Astrocyte (in vitro differentiated cells and primary cell): ENCODE data around the gene DCUN1D1. TPM values are rescaled to one million over a fixed set of nuclear protein-coding genes. Genes with fewer than 3 reads are reported as not detected.

Experiments
- DNase-seq: peaks from one replicate; pipeline ENCODE4 v3.0.0-alpha.2; 2010; ENCODE audit warnings: low read depth
- FAIRE-seq: peaks from 2 replicates; lab custom pipeline; 2011; peaks lifted over from hg19 to GRCh38; lab: Jason Lieb, UNC
- H2AFZ ChIP-seq: 2 replicates; pipeline ENCODE4 v1.6.0; 2012; ENCODE audit warnings: low read depth, low read length, inconsistent platforms
- H3K27ac ChIP-seq: 2 replicates; pipeline ENCODE4 v1.5.1; 2011; ENCODE audit warnings: low read depth, low read length, inconsistent platforms
- H3K27me3 ChIP-seq: 2 replicates; pipeline ENCODE4 v1.6.0; 2011; ENCODE audit warnings: low read length, inconsistent platforms; ENCODE audit not compliant: insufficient read depth
- H3K36me3 ChIP-seq: 2 replicates; pipeline ENCODE4 v1.5.1; 2011; ENCODE audit warnings: low read length, inconsistent platforms; ENCODE audit not compliant: insufficient read depth
- H3K4me1 ChIP-seq: 2 replicates; pipeline ENCODE4 v1.5.1; 2011; ENCODE audit warnings: low read length, inconsistent platforms; ENCODE audit not compliant: insufficient read depth
- H3K4me2 ChIP-seq: 2 replicates; pipeline ENCODE4 v1.6.0; 2012; ENCODE audit warnings: low read length, inconsistent platforms
- H3K4me3 ChIP-seq: 2 replicates; pipeline ENCODE4 v1.5.1; 2011; ENCODE audit warnings: low read depth, mild to moderate bottlenecking, low read length, inconsistent platforms; ENCODE audit not compliant: insufficient read depth
- H3K79me2 ChIP-seq: 2 replicates; pipeline ENCODE4 v1.6.0; 2012; ENCODE audit warnings: mild to moderate bottlenecking, low read length, inconsistent platforms; ENCODE audit not compliant: insufficient read depth
- H3K9ac ChIP-seq: 2 replicates; pipeline ENCODE4 v1.6.0; 2012; ENCODE audit warnings: mild to moderate bottlenecking, low read length, inconsistent platforms
- H3K9me3 ChIP-seq: 2 replicates; pipeline ENCODE4 v1.5.1; 2012; ENCODE audit warnings: low read depth, mild to moderate bottlenecking, low read length, inconsistent platforms; ENCODE audit not compliant: insufficient read depth
- H4K20me1 ChIP-seq: 2 replicates; pipeline ENCODE4 v1.6.0; 2012; ENCODE audit warnings: low read length, inconsistent platforms; ENCODE audit not compliant: insufficient read depth
- H3K27ac Mint-ChIP-seq: one replicate; pipeline ENCODE4 v1.8.0; 2021; ENCODE audit warnings: mild to moderate bottlenecking, mixed read lengths; ENCODE audit not compliant: unreplicated experiment
- H3K27me3 Mint-ChIP-seq: one replicate; pipeline ENCODE4 v1.8.0; 2021; ENCODE audit warnings: low read depth, mixed read lengths; ENCODE audit not compliant: unreplicated experiment
- H3K36me3 Mint-ChIP-seq: one replicate; pipeline ENCODE4 v1.8.0; 2021; ENCODE audit warnings: low read depth, mixed read lengths; ENCODE audit not compliant: unreplicated experiment
- H3K4me1 Mint-ChIP-seq: one replicate; pipeline ENCODE4 v1.8.0; 2021; ENCODE audit warnings: low read depth, mixed read lengths; ENCODE audit not compliant: unreplicated experiment
- H3K4me3 Mint-ChIP-seq: one replicate; pipeline ENCODE4 v1.8.0; 2021; ENCODE audit warnings: mild to moderate bottlenecking, moderate library complexity, mixed read lengths; ENCODE audit not compliant: unreplicated experiment
- H3K9me3 Mint-ChIP-seq: one replicate; pipeline ENCODE4 v1.8.0; 2021; ENCODE audit warnings: mild to moderate bottlenecking, mixed read lengths; ENCODE audit not compliant: unreplicated experiment
- EZH2 ChIP-seq: IDR thresholded peaks from 2 replicates; pipeline ENCODE4 v1.6.1; 2012; ENCODE audit warnings: mild to moderate bottlenecking, low read length, inconsistent platforms; ENCODE audit not compliant: insufficient read depth
- total RNA-seq: library from RNA; stranded (reverse); gene quantifications from 2 replicates; pipeline ENCODE4 v1.2.1, GENCODE V29; 2021
- TF ChIP-seq, protein P1 (sequence below): IDR thresholded peaks from 2 replicates; pipeline ENCODE4 v1.5.1; 2011; ENCODE audit warnings: low read depth, mild to moderate bottlenecking, inconsistent platforms, low read length, moderate library complexity; ENCODE audit not compliant: insufficient read depth

Gene DCUN1D1
- total RNA-seq, 1 donor from 2014 or later: 50.2 TPM

DNA sequence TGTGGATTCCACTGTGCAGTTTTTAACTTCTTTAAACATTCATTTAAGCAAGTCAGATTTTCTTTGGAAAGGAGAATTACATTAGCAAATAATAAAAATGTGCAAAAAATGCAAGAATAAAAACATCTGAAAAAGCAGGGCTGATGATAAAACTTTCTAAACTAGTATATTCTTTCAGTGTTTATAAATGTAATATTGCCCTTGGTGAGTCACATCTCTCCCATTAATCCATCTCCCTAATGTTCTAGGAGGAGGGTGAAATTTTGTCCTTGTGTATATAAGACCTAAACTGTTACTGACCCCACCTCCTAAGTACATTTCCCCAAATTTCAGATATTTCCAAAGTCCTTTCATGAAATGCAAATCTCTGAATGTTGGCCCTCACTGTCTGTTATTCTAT is 28.5 kb upstream of the DCUN1D1 start:
- H3K27me3 Mint-ChIP-seq: no peaks in the 10 kb centered on the region
- peaks cover 4% of the 10 kb centered on the region for H3K4me1 Mint-ChIP-seq
- peaks cover 3% of the 10 kb centered on the region for H3K9me3 Mint-ChIP-seq
- H4K20me1 ChIP-seq: no peaks in the 10 kb centered on the region
- no peaks in the 10 kb centered on the region for H3K27me3 ChIP-seq
- no peaks in the 10 kb centered on the region for H3K4me1 ChIP-seq
- no peak overlapping the region for H3K27ac ChIP-seq
- H3K4me3 Mint-ChIP-seq: no peak overlapping the region
- no peak overlapping the region for H3K9ac ChIP-seq
- no peak overlapping the region for H2AFZ ChIP-seq
- no peaks in the 10 kb centered on the region for H3K9me3 ChIP-seq
- H3K4me2 ChIP-seq: no peak overlapping the region
- H3K27ac Mint-ChIP-seq: no peak overlapping the region
- FAIRE-seq (no peak), DNase-seq (peak; percentile 20)
- H3K36me3 Mint-ChIP-seq: peaks cover 6% of the 10 kb centered on the region
- H3K79me2 ChIP-seq: no peaks in the 10 kb centered on the region
- H3K36me3 ChIP-seq: no peaks in the 10 kb centered on the region
- TF ChIP-seq EZH2: no peak
- TF ChIP-seq, protein P1, sequence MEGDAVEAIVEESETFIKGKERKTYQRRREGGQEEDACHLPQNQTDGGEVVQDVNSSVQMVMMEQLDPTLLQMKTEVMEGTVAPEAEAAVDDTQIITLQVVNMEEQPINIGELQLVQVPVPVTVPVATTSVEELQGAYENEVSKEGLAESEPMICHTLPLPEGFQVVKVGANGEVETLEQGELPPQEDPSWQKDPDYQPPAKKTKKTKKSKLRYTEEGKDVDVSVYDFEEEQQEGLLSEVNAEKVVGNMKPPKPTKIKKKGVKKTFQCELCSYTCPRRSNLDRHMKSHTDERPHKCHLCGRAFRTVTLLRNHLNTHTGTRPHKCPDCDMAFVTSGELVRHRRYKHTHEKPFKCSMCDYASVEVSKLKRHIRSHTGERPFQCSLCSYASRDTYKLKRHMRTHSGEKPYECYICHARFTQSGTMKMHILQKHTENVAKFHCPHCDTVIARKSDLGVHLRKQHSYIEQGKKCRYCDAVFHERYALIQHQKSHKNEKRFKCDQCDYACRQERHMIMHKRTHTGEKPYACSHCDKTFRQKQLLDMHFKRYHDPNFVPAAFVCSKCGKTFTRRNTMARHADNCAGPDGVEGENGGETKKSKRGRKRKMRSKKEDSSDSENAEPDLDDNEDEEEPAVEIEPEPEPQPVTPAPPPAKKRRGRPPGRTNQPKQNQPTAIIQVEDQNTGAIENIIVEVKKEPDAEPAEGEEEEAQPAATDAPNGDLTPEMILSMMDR: no peak
- no peak overlapping the region for H3K4me3 ChIP-seq

DNA sequence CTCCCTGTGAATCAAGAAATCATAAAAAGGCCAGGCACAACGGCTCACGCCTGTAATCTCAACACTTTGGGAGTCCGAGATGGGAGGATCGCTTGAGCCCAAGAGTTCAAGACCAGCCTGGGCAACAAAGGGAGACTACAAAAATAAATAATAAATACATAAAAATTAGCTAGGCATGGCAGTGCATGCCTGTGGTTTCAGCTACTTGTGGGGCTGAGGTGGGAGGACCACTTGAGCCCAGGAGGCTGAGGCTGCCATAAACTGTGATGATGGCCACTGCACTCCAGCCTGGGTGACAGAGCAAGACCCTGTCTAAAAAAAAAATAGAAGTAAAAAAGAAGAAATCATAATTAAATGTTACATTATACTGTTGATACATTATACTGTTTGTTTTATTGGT is 28.0 kb upstream of the DCUN1D1 start:
- peaks cover 4% of the 10 kb centered on the region for H3K4me1 Mint-ChIP-seq
- no peaks in the 10 kb centered on the region for H3K27me3 Mint-ChIP-seq
- Histone ChIP-seq H3K4me1 (no peaks in the 10 kb centered on the region), H3K9me3 (no peaks in the 10 kb centered on the region), H3K79me2 (no peaks in the 10 kb centered on the region), H4K20me1 (no peaks in the 10 kb centered on the region), H3K9ac (no peak overlapping the region), H3K4me3 (no peak overlapping the region), H3K27ac (no peak overlapping the region), H3K4me2 (no peak overlapping the region), H3K36me3 (no peaks in the 10 kb centered on the region), H2AFZ (no peak overlapping the region), H3K27me3 (no peaks in the 10 kb centered on the region)
- no peak overlapping the region for H3K27ac Mint-ChIP-seq
- no peak for TF ChIP-seq EZH2
- TF ChIP-seq, protein P1: no peak
- DNase-seq (no peak), FAIRE-seq (no peak)
- H3K36me3 Mint-ChIP-seq: peaks cover 6% of the 10 kb centered on the region
- H3K4me3 Mint-ChIP-seq: no peak overlapping the region
- H3K9me3 Mint-ChIP-seq: peaks cover 3% of the 10 kb centered on the region

DNA sequence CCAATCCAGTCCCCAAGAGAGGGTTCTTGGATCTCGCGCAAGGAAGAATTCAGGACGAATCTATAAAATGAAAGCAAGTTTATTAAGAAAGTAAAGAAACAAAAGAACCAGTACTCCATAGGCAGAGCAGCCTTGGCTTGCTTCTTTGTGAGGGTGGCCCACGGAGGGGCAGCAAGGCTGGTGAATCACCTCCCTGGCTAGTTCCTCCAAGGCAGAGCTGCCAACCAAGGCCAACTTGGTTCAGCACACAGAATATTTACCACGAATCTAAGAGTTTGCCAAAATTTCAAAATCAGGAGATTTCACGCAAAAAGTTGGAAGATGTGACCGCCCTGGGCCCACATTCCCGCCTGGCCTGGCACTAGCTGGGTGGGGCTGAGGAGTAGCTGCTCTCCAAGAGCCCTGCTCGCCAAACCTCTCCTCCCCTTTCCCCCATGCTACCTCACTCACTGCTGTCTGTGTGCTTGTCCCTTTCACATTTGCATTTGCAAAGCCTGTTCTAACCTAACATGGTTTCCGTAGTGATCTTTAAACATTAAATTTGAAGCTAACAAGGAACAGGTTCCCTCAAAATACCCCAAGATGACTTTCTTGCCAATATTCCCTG is 26.2 kb upstream of the DCUN1D1 start:
- Mint-ChIP-seq H3K36me3 (peaks cover 3% of the 10 kb centered on the region), H3K27me3 (no peaks in the 10 kb centered on the region), H3K27ac (no peak overlapping the region), H3K9me3 (peaks cover 3% of the 10 kb centered on the region), H3K4me3 (no peak overlapping the region), H3K4me1 (peaks cover 4% of the 10 kb centered on the region)
- Histone ChIP-seq H3K79me2 (no peaks in the 10 kb centered on the region), H3K27me3 (no peaks in the 10 kb centered on the region), H4K20me1 (no peaks in the 10 kb centered on the region), H3K9me3 (no peaks in the 10 kb centered on the region), H3K36me3 (no peaks in the 10 kb centered on the region), H3K4me1 (no peaks in the 10 kb centered on the region), H3K27ac (no peak overlapping the region), H3K4me3 (no peak overlapping the region), H3K9ac (no peak overlapping the region), H2AFZ (no peak overlapping the region), H3K4me2 (no peak overlapping the region)
- TF ChIP-seq, protein P1: no peak
- no peak for TF ChIP-seq EZH2
- DNase-seq: no peak
- FAIRE-seq: no peak
